AG04449 (cell line): ENCODE measurements around the gene FGF1.

ENCODE experiments used
- CTCF ChIA-PET: fragments of 350-600 bp; formaldehyde crosslinking; extraction: SDS; loops from one replicate; lab custom pipeline; 2021; ENCODE audit warnings: antibody characterized with exemption; lab: Yijun Ruan, JAX
- POLR2A ChIA-PET: fragments of 400-600, 350-600 bp; formaldehyde crosslinking; extraction: SDS; loops from one replicate; lab custom pipeline; 2020; ENCODE audit warnings: antibody characterized with exemption, inconsistent platforms; lab: Yijun Ruan, JAX
- DNase-seq: peaks from one replicate; pipeline ENCODE4 v3.0.0-alpha.2; 2010; ENCODE audit warnings: low read depth, low spot score
- H3K4me3 ChIP-seq: 2 replicates; pipeline ENCODE4 v1.5.1; 2011; ENCODE audit warnings: low read depth, mild to moderate bottlenecking, control low read depth, low read length
- CTCF ChIP-seq: IDR thresholded peaks from one replicate; pipeline ENCODE4 v1.5.1; 2011; ENCODE audit warnings: mild to moderate bottlenecking, moderate library complexity, low read length, control low read depth, inconsistent platforms; ENCODE audit not compliant: insufficient read depth; ENCODE audit errors: missing control alignments

The FGF1 gene

DNA sequence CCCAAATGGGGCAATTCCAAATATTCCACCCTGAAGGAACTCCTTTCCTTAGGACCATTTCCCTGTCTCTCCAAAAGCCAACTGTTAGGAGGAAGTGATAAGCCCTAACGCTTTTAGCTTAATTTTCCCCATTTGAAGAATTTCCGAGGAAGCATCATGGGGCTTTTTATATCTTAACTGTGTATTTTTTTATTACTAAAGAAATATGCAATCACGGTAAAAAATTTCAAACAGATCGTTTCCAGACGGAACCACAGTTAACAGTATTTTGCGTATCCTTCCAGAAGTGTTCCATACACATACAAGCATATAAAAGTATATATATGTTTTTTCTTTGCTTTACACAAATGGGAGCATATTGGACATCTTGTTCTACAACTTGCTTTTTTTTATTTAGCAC lies 133.8 kb downstream of the FGF1 start:
- DNase-seq: no peak
- POLR2A ChIA-PET: no interaction called here
- CTCF ChIA-PET: interaction anchor here (0.6 to 12.3 kb wide), 10 partner anchors 8 to 406 kb away, joined by 3 to 193 read pairs (median 4); partner anchors contain the start of gene SPRY4
- no peak for TF ChIP-seq CTCF
- no peak overlapping the region for H3K4me3 ChIP-seq

- ChIA-PET CTCF (interaction anchor here (0.6 to 12.3 kb wide), 12 partner anchors 8 to 405 kb away, joined by 3 to 193 read pairs (median 4); partner anchors contain the start of gene SPRY4), POLR2A (no interaction called here)
- peak overlapping the region; percentile 25 for H3K4me3 ChIP-seq
- DNase-seq: no peak
- no peak for TF ChIP-seq CTCF
Observed at GRCh38 chr5:142551338-142552067, 134.4 kb downstream of the FGF1 start.

DNA sequence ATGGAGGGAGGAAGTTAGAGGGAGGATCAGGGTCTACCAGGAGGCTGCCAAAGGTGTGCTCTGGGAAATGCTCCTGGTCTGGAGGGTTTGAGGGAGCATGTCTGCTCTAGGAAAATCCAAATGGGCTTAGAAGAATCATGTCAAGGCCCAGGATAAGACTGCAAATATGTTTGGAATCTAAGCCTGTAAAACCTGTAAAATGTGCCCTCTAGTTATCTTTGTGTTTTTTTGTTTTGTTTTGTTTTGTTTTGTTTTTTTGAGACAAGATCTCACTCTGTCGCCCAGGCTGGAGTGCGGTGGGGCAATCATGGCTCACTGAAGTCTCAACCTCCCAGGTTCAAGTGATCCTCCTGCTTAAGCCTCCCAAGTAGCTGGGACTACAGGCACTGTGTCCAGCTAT lies 135.4 kb downstream of the FGF1 start:
- no peak for TF ChIP-seq CTCF
- CTCF ChIA-PET: interaction anchor here (1.1 to 12.3 kb wide), 13 partner anchors 11 to 404 kb away, joined by 3 to 193 read pairs (median 21); partner anchors contain the start of gene SPRY4

GRCh38 chr5:142549834-142550233 lies 136.1 kb downstream of the FGF1 start:
- no peak overlapping the region for H3K4me3 ChIP-seq
- ChIA-PET CTCF (interaction anchor here (0.7 to 12.3 kb wide), 28 partner anchors 11 to 403 kb away, joined by 3 to 193 read pairs (median 8); partner anchors contain the start of gene SPRY4), POLR2A (interaction anchor here (1.6 kb wide), 1 partner anchor 227 kb away, joined by 3 read pairs; no protein-coding TSS in a partner anchor)
- no peak for DNase-seq
- TF ChIP-seq CTCF: no peak

More for the DNA sequence above, 135.4 kb downstream of the FGF1 start:
- POLR2A ChIA-PET: no interaction called here
- DNase-seq: no peak
- no peak overlapping the region for H3K4me3 ChIP-seq

DNA sequence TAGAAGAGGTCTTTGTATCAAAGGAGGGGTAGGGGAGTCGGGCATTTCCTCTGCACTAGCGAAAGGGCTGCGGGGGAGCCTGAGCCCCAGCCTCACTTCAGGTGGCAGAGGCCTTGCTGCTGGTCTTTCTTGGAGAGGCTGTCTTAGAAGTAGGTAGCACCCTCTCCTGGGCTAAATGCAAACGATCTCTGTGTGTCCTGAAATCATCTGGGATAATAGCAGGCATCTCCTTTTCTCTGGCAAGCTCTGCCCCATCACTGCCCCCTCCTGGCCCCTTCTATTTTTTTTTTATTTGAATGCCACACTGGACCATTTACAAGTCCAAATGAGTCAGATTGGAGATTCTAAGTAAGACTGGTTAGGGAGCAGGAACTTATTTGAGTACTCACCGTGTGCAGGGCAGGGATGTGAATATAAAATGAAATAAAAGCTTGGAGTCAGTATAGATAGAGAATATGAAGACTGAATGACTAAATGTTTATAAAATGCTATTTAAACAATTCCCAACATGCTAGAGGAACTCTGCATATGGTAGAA lies 137.1 kb downstream of the FGF1 start:
- TF ChIP-seq CTCF: peak; percentile 74
- H3K4me3 ChIP-seq: no peak overlapping the region
- ChIA-PET POLR2A (interaction anchor here (1.6 kb wide), 1 partner anchor 226 kb away, joined by 3 read pairs; no protein-coding TSS in a partner anchor), CTCF (interaction anchor here (0.6 to 12.3 kb wide), 37 partner anchors 12 to 402 kb away, joined by 3 to 193 read pairs (median 6); partner anchors contain the start of gene SPRY4)
- DNase-seq: peak; percentile 80
